GM21447 (cell line): ENCODE results near the gene LRRC47.

ENCODE experiments used
- ATAC-seq: cut with Tn5 transposase; IDR thresholded peaks from one replicate; pipeline ENCODE4 v1.9.1; 2021; ENCODE audit not compliant: unreplicated experiment

Gene LRRC47

DNA sequence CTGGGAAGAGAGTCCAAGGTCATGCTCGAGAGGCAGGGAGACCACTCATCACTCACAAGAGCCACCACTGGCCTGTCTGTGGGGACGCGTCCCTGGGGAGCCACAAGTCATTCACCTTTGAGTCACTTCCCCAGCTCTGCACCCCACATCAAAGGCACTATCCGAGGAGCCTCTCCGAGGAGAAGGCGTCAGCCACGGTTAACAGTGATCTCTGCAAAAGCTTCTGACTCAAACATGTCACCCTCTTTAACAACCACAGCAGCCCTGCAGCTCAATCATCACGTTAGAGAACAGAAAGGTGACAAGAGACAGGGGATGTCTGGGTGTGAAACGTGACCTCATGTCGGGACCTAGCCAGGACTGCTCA is 9.0 kb downstream of the LRRC47 start:
- no peak for ATAC-seq

DNA sequence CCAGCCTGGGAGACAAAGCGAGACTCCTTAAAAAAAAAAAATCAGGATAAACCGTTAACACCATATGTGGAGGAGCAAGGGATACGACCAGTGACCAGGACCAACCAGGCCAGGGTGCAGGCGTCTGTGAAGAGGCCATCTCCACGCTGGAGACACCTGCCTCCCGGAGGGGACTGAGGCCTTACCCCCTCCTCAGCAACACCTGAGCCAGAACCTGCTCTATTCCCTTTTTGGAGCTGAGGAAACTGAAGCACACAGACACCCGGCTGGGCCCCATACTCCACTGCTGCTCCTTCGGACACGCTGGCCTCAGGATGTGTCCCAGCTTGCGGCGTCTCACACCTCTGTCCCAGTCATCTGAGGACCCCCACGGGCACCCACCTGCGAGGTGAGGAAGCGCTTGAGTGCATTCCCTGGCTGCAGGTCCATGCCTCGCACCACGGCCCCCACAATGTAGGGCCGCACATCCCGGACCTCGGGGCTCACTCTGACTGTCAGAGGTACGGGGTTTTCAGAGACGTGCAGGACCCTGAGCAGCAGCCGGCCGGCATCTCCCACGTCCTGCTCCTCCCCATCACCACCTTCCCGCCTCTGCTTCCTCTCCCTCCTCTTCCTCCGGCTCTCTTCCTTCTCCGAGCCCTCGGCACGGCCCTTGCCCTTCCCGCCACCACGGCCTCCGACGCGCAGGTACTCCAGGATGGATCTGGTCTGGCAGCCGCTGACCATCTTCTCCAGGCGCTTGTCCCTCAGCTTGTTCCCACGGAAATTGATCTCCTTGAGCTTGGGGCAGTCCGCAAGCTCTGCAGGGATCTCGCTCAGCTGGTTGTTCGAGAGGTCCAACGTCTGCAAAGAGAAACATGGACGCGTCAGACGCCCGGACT is 9.6 kb downstream of the LRRC47 start:
- ATAC-seq: no peak

DNA sequence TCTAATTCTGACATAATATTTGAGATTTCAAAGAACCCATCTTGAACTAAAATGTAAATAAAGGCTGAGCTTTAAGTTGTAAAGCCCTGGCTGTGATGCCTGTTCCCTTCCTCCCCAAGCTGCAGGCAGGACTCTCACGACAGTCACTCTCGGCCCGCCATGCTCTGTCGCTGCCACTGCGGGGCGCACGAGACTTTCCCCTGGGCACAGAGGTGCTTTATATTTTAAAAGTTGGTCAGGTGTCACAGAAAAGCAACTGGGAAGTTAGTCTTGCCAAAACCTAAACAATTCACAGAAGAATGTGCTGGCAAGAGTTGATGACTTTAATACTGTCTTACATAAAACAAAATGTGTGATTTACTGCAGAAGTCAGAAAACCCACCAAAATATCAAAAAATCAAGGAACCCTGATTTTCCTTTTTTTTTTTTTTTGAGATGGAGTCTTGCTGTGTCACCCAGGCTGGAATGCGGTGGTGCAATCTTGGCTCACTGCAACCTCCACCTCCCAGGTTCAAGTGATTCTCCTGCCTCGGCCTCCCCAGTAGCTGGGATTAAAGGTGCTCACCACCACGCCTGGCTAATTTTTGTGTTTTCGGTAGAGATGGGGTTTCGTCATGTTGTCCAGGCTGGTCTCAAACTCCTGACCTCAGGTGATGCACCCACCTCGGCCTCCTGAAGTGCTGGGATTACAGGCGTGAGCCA is 10.7 kb downstream of the LRRC47 start:
- ATAC-seq: no peak

DNA sequence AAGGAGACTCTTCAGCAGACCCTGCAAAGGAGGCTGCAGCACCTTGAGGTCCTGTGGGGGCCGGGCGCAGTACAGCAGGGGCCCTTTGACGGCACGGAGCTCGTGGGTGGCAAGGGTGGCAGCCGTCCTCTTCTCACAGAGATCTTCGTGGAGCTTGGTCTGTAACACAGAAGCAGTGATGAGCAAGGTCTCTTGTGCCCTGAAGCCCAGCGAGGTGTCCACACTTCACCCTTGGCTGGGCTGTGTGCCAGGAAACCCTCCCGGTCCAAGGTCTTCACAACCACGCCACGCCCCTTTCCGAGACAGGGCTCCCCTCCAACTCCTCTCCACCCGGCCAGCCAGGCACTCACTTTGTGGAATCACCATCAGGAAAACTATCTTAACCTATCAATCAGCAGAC is 11.3 kb downstream of the LRRC47 start:
- ATAC-seq: no peak

DNA sequence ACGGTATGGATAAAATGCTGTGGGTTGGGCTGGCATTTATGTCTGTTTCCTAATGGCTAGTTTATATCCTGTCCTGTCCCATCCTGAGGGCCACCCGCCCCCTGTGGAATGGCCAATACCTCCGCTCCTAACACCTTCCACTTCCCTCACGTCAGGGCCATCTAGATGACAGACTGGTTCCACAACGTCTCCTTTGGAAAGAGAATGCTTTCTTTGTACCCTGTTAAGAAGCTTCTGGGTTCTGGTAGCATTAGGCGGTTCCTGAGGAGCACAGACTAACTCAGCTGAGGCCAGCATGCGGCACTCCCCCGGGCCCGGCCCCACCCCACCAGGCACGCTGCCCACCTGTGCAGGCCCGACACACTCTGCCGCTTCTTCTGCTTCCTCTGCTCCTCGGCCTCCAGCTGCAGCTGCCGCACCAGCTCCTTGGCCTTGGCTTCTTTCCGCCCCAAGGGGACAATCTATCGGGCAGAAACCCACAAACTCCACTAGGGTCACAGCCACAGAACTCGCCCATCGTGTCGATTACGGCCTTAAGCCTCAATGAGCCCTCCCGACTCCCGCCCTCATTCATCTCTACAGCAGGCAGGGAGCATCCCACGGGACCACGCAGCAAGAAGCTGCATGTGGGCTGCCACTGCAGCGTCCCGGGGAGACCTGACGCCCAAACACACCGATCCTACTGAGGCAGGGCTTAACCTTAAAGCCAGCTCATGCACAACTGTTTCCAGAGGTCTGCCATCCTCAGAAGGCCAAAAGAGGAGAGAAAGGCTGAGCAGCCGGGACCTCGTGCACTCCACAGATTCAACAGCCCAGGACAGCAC is 12.4 kb downstream of the LRRC47 start:
- no peak for ATAC-seq

DNA sequence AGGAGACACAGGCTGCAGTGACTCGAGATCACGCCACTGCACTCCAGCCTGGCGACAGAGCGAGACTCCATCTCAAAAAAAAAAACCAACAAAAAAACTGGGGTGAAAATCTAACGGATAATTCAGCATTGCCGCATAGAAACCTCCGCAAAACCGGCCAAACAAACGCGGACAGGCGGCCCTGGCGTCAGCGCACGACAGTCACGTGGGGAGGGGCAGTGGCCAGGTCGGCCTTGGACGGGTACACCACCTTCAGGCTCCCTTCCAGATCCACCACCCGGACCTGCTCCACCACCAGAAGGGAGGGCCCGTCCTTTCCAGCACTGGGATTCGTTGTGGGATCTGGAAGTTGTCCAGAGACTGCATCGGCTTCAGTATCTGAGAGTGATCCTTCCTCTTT is 15.4 kb downstream of the LRRC47 start:
- ATAC-seq: no peak

DNA sequence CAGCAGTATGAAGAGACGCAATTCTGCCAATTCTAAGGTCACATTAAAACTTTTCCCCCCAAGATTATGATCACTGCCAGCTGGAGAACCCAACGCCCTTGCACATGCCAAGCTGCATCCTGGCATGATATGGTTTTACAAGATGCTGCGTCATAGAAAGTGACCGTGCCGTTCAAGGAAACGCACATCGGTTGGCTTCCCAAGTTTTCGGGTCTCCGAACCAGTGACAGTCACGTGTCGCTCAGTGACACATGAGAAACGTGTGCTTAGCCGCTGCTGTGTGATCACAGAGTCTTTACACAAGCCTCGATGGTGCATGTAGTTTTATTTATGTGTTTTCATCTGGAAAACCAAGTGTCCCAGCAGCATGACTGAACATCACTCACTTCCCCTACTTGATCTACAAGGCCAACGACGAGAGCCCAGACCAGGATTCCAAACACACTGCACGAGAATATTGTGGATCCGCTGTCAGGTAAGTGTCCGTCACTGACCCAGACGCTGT is 16.3 kb downstream of the LRRC47 start:
- ATAC-seq: no peak

DNA sequence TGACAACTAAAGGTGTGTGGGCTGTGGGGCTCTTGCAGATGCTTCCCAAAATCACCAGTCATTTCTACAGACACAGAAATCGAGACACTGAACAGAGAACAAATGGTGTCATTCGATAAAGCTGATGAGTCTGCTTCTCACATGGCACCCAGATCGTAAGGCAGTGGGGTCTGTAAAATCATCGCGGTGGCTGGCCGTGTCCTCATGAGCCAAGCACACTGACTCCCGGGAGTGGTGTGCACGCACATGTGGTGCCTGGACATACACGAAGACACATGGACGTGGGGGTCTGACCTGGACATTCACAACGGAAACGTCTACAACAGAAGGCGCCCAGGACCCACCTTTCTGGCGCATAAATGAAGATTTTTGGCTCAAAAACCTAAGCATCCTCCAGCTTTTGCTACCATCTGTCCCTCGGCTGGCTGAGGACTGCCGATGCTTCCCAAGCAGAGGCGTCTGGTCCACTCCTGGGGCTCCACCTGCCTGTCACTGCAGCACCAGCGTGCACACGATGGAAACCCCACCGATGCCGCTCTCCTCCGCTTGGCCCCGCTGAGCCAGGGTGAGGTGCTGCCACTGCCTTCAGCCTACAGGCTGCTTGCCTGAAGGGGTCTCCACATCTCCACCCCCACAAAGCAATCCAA is 16.9 kb downstream of the LRRC47 start:
- ATAC-seq: no peak

DNA sequence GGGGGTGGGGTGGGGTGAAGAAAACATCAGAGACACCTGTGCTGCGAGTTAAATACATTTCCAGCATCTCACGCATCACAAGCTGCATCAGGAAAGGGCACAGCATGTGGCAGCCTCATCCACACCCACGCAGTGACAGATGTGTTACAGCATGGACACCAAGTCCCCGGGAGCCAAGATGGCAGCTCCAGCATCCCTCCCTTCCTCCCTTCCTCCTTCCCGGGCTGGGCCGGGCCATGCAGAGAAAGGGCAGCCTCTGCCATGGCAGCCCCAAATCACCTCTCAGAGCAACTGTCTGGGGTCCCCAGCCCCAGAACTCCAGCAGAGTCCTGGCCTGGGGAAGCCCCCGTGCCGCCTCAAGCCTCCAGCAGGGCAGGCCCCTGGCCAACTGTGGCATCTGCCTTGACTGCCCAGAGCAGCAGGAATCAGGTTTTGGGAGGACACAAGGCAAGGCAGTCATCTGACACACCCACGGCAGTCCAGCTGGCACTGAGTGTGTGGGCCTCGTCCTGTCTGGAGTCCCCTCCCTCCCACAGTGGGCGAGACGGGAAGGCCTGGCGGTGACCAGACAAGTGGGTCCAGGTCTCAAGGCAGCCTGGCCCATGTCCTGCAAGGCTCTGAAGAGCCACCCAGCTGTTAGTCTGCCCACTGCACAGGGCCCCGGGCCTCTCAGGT is 17.6 kb downstream of the LRRC47 start:
- no peak for ATAC-seq

DNA sequence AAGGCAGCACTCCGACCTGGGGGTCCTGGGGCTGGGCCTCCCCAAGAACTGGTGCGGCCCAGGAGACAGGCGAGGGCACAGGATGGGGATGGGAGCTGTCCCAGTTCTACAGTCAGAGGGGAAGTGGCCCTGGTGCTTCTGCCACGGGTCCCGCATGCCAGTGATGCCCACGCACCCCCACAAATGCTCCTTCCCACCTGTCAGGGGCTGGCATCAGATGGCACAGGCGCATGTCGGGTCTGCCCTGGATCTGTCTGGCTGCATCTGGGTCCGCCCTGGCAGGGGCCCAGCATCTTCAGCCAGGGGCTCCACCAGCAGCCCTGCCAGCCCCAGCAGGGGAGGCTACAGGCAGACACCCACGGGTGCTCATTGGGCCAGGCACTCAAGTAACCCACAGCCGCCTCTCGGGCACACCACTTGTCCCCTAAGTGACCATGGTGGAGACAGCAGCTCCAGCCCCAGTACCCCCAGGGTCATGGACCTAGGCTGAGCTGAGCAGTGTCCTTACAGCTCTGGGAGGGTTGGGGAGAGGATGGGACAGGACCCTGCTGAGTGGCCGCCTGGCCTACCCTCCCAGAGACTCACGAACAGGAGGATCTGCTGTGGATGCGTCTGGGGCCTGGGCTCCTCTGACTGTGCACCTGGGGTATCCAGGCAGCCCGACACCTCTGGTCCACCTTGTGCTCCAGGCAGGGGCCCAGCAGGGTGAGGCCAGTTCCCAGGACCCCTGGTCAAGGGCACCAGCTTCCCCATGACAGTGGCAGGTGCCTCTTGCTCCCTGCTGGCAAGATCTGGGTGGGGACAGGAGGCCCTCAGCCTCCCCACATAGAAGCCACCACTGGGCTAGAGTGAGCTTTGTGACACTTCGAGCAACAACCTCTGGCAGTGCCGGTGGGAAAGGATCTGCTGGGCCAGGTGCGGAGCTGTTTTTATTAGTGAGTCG is 18.4 kb downstream of the LRRC47 start:
- no peak for ATAC-seq

DNA sequence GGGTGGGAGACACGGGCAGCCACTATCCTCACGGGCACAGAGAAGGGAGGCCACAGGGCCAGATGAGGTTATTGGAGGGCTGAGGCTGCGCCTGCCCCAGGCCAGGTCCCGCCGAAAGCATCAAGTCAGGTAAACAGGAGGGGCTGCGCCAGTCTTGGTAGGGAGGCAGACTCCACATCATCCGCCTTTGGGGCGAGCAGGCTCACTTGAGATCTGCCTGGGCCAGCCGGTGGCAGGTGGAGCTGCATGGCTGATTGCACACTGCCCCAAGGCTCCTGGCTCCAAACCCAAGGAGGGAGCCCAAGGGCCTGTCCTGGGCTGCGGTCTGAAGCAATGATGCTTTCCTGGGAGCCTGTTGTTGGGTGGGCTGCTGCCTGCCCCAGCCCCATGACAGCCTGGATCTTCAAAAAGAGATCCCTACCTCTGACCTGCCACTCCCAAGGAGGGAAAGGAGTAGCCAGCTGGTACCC is 19.2 kb downstream of the LRRC47 start:
- ATAC-seq: no peak

DNA sequence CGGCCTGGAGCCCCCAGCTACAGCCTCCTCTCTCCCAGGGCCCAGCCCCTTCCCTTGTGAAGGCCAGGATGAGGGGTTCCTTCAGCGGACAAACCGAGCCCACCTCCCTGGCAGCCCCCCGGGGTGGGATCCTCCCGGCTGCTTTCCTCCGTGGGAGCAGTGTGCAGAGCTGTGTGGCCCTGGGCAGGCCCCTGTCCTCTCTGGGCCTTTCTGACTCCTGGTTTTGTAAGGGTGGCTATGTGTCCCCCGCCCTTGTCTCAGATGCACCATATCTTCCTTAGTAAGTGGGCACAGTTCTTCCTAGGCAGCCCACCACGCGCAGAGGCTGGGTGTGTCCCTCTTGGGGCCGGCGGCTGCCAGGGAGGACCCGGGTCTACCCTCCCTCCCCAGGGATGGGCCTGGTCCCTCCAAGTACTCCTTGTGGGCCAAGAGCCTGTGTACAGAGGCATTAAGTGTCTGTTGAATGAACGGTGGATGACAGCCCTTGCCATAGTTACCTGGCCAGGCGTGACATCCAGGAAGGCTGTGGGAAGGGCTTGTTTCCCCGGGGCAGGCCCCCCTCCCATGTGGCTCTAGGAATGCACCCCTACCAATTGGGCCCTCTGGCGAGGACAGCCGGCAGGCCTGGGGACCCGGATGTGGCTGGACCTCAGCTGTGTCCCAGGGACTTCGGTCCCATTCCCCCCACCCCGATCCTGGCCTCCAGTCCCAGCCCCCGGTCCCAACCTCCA is 19.9 kb downstream of the LRRC47 start:
- ATAC-seq: no peak

DNA sequence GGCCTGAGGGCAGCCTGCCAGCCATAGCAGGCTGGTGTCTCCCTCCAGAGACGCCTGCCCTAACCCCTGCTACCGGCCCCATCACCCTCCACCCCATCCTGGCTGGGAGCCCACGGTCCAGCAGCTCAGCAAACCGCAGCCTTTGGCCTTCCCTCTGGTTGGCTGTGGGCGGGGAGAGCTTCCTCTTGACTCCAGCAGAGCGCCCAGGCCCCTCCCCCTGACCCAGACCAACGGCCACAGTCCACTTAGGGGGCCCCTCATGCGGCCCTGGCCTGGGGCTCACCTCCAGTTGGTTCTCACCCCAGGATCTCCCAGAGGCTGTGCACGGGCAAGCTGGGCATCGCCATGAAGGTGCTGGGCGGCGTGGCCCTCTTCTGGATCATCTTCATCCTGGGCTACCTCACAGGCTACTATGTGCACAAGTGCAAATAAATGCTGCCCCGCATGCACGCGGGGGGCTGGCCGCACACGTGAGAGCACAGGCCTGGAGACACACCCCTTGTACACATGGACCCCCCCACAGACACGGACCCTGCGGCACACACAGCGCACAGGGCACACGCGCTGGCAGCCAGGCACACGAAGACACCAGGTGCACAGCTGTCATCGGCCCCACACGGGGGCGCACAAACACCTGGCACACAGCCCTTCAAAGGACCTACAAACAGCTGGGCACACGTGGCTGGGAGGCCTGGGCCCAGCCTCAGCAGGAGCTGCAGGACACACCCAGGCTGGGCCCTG is 20.6 kb downstream of the LRRC47 start:
- no peak for ATAC-seq

DNA sequence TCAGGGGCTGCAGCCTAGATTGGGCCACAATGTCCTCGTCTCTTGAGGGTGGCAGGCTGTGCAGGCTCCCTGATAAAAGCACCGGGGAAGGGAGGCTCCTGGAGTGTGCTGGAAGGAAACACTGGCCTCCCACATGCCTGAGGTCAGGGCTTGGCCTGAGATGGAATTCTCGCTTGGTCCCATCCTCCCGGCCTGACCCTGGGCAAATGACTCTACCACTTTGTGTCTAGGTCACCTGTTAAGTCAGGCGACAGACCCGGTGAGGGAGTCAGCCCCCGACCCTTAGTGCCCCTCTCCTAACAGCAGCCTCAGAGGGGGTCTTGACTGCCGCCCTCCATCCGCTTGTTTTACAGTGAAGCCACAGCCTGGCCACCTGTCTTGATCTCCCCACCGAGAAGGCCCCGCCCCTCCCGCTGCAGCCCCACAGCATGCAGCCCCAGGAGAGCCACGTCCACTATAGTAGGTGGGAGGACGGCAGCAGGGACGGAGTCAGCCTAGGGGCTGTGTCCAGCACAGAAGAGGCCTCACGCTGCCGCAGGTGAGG is 21.3 kb downstream of the LRRC47 start:
- ATAC-seq: no peak

DNA sequence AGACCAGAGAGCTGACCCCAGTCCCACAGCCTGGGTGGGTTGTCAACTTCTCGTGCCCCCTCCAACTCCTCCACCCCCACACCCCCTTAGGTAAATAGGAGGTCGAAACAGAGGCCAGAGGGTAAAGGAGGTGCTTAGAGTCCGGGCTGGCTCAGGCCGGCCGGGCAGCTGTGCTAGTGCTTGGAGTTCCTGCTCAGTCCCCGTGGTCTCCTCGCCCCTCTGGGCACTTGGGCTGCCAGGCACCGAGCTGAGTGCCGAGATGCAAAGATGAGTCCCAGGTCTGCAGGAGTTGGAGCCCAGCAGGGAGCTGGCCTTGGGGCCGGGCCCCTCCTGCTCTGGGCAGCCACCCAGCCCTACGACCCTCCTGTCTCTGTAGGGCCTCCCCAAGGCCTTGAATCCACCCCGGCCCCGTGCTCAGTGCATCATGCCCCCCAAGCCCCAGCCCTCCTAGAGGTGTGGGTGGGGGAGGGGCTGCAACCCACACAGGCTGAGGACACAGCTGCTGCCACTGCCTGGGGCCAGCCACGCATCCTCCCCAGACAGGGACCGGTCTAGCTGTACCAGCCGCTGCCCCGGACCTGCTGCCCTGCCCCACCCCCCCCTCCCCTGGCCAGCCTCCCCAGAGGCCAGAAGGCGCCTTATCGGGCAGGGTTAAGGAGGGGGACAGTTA is 21.9 kb downstream of the LRRC47 start:
- ATAC-seq: no peak

DNA sequence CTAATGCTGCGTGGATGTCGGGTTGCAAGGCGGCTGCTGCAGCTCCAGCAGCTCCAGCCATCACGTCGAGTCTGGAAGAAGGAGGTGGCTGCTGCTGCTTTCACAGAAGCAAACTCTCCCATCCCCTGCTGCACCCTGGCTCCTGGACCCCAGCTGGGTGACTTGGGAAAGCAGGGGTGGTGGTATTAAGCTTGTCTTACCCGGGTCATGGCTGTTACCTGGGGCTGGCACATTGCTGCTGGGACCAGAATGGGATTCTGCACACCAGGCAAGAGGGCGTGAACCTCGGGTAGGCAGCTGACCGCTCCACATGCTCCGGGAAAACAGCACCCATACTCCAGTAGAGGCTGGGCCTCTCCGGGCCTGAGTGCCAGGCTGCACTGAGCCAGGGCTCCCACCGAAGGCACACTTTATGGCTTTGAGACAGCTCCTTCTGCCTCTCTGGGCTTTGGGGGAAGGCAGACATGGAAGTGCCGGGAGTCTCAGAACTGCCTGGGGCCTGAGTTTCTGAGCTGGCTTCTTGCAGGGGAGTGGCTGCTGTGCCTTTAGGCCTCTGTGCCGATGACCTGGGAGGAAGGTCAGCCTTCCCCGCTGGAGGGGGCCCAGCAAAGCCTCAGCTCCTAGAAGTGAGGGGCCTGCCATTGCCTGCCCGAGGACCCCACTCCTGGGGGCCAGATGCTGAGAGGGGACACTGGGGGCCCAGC is 22.6 kb downstream of the LRRC47 start:
- no peak for ATAC-seq
